Chondrocyte (in vitro differentiated cells): ENCODE data around the gene LRRC10. TPM values are rescaled to one million over a fixed set of nuclear protein-coding genes. Genes with fewer than 3 reads are reported as not detected.

Experiments
- DNase-seq: peaks from one replicate; pipeline ENCODE4 v3.0.0; 2021; ENCODE audit warnings: mixed read lengths, low spot score
- H3K27ac Mint-ChIP-seq: one replicate; pipeline ENCODE4 v1.8.0; 2021; ENCODE audit warnings: mild to moderate bottlenecking, moderate library complexity, mixed read lengths; ENCODE audit not compliant: unreplicated experiment
- H3K27me3 Mint-ChIP-seq: 2 replicates; pipeline ENCODE4 v1.8.0; 2021; ENCODE audit warnings: low read depth, mixed read lengths
- H3K36me3 Mint-ChIP-seq: 2 replicates; pipeline ENCODE4 v1.8.0; 2021; ENCODE audit warnings: low read depth, mixed read lengths
- H3K4me1 Mint-ChIP-seq: 2 replicates; pipeline ENCODE4 v1.8.0; 2021; ENCODE audit warnings: low read depth, mild to moderate bottlenecking, mixed read lengths
- H3K4me3 Mint-ChIP-seq: one replicate; pipeline ENCODE4 v1.8.0; 2021; ENCODE audit warnings: mild to moderate bottlenecking, moderate library complexity, mixed read lengths; ENCODE audit not compliant: unreplicated experiment
- H3K9me3 Mint-ChIP-seq: 2 replicates; pipeline ENCODE4 v1.8.0; 2021; ENCODE audit warnings: low read depth, mixed read lengths
- CTCF ChIP-seq: fragments of 200-600 bp; sonication (generic); IDR thresholded peaks from 2 replicates; pipeline ENCODE4 v1.5.0; 2021; ENCODE audit warnings: antibody characterized with exemption, mild to moderate bottlenecking, moderate library complexity
- total RNA-seq: library from RNA; stranded (reverse); gene quantifications from 3 replicates; pipeline ENCODE4 v1.2.1, GENCODE V29; 2021

The LRRC10 gene
- total RNA-seq, 1 donor from 2014 or later, result not detected

GRCh38 chr12:69653703-69654102 is 43.0 kb upstream of the LRRC10 start:
- Mint-ChIP-seq H3K27me3 (no peaks in the 10 kb centered on the region), H3K36me3 (peaks cover 1% of the 10 kb centered on the region), H3K27ac (no peak overlapping the region), H3K4me3 (no peak overlapping the region), H3K9me3 (no peaks in the 10 kb centered on the region), H3K4me1 (peaks cover 48% of the 10 kb centered on the region)
- no peak for DNase-seq
- TF ChIP-seq CTCF, result no peak

- Mint-ChIP-seq H3K27me3 (no peaks in the 10 kb centered on the region), H3K36me3 (peaks cover 1% of the 10 kb centered on the region), H3K9me3 (no peaks in the 10 kb centered on the region), H3K27ac (no peak overlapping the region), H3K4me3 (no peak overlapping the region), H3K4me1 (peaks cover 42% of the 10 kb centered on the region)
- TF ChIP-seq CTCF, result no peak
- DNase-seq, result no peak
Measured at GRCh38 chr12:69651922-69652321, 41.2 kb upstream of the LRRC10 start.

GRCh38 chr12:69649529-69649928 is 38.8 kb upstream of the LRRC10 start:
- Mint-ChIP-seq H3K4me3 (no peak overlapping the region), H3K9me3 (no peaks in the 10 kb centered on the region), H3K4me1 (peaks cover 20% of the 10 kb centered on the region), H3K27ac (no peak overlapping the region), H3K27me3 (no peaks in the 10 kb centered on the region), H3K36me3 (peaks cover 1% of the 10 kb centered on the region)
- no peak for DNase-seq
- TF ChIP-seq CTCF, result peak; percentile 49

GRCh38 chr12:69648476-69648875 is 37.8 kb upstream of the LRRC10 start:
- TF ChIP-seq CTCF, result no peak
- Mint-ChIP-seq H3K27me3 (no peaks in the 10 kb centered on the region), H3K36me3 (peaks cover 1% of the 10 kb centered on the region), H3K27ac (peak overlapping the region; percentile 55), H3K4me3 (no peak overlapping the region), H3K9me3 (no peaks in the 10 kb centered on the region), H3K4me1 (peaks cover 17% of the 10 kb centered on the region)
- no peak for DNase-seq

GRCh38 chr12:69647178-69647577 is 36.5 kb upstream of the LRRC10 start:
- no peak for TF ChIP-seq CTCF
- no peak overlapping the region for H3K27ac Mint-ChIP-seq
- H3K27me3 Mint-ChIP-seq, result no peaks in the 10 kb centered on the region
- H3K36me3 Mint-ChIP-seq, result peaks cover 1% of the 10 kb centered on the region
- no peak for DNase-seq
- H3K9me3 Mint-ChIP-seq, result no peaks in the 10 kb centered on the region
- H3K4me1 Mint-ChIP-seq, result peaks cover 17% of the 10 kb centered on the region
- no peak overlapping the region for H3K4me3 Mint-ChIP-seq
